Measurements from ENCODE around the gene NDUFAF8.

GRCh38 chr17:81246343-81246670, 7.2 kb downstream of the NDUFAF8 start:
- TF ChIP-seq CTCF (IDR thresholded peaks at IDR 0.05) (no peak), POLR2A (IDR thresholded peaks at IDR 0.05) (no peak)
